Measurements from ENCODE around the gene CRYBG1. TPM values are rescaled to one million over a fixed set of nuclear protein-coding genes. Genes with fewer than 3 reads are reported as not detected.
A peak's percentile ranks its signal among the peaks of the same experiment; 100 is the strongest.

The CRYBG1 gene
- polyA plus RNA-seq (2011; rRNA removed) = 0.30 and 0.31 TPM in 2 replicates
- polyA plus RNA-seq (2012; cell fraction: cytosol; rRNA removed) = 0.03 and 0.04 TPM in 2 replicates
- 0.05 and 0.06 TPM in 2 replicates for polyA plus RNA-seq (2012; cell fraction: nucleus; rRNA removed)
- 0.37 to 0.59 TPM (median 0.41 TPM) in 3 replicates for polyA plus RNA-seq (2017; fragmentation: RNase III; extraction: RNeasy Plus Mini Kit Qiagen cat#74134 plus additional on column Dnase treatment)
- 0.21 and 0.29 TPM in 2 replicates for polyA minus RNA-seq (2011; rRNA and poly(A)+ RNA removed)

GRCh38 chr6:106360410-106360988, at the start of gene CRYBG1:
CRYBG1 (plus strand) TSS chr6:106360717; CDS start chr6:106360909, 192 bp downstream.
- POLR2A ChIA-PET = no interaction called here
- peak within 1 kb of the TSS; percentile 26 to 60; a peak in 3 of 6 replicates for H3K27ac ChIP-seq
- 0% methylated on average over 13 of the region's 66 CpGs for WGBS (ENCODE audit: missing lambda C conversion rate)

GRCh38 chr6:106315765-106316374, 44.6 kb upstream of the CRYBG1 start:
- no peak overlapping the region for H3K4me2 ChIP-seq
- no peak overlapping the region for H3K4me3 ChIP-seq
- no peak for TF ChIP-seq E2F6 (IDR thresholded peaks at IDR 0.05; ENCODE audit: borderline replicate concordance, low read depth)
- no peak for TF ChIP-seq HES2 (IDR thresholded peaks at IDR 0.05)
- TF ChIP-seq MYC (IDR thresholded peaks at IDR 0.05; ENCODE audit: borderline replicate concordance, low read length) = no peak
- TF ChIP-seq ZC3H11A (IDR thresholded peaks at IDR 0.05) = no peak
- no peak for TF ChIP-seq HOXB5 (CRISPR knock-in tag; IDR thresholded peaks at IDR 0.05)
- TF ChIP-seq ZFP36 (IDR thresholded peaks at IDR 0.05; ENCODE audit: borderline replicate concordance, partially characterized antibody) = no peak
- peaks cover 27% of the 10 kb centered on the region for H3K4me1 ChIP-seq
- CTCF ChIA-PET = interaction anchor here (0.7 kb wide), 1 partner anchor 15 kb away, joined by 3 read pairs; no protein-coding TSS in a partner anchor
- H3K27ac ChIP-seq = no peak overlapping the region
- 60% methylated on average over 6 of the region's 6 CpGs for WGBS (ENCODE audit: missing lambda C conversion rate)
- DNase-seq (ENCODE audit: low read depth in 1 of 2, low spot score in 1 of 2) (no peak), FAIRE-seq (no peak), ATAC-seq (no peak)
- POLR2A ChIA-PET = interaction anchor here (1.3 kb wide), 1 partner anchor 10 kb away, joined by 6 read pairs; the partner anchor contains the start of gene ATG5
- H3K9me3 ChIP-seq = no peaks in the 10 kb centered on the region

More at GRCh38 chr6:106360410-106360988, at the start of gene CRYBG1:
- H3K4me3 ChIP-seq = peak within 1 kb of the TSS; percentile 68
- DNase-seq (ENCODE audit: low read depth in 1 of 2, low spot score in 1 of 2) (peak; percentile 38 to 73), ATAC-seq (peak; percentile 96 to 97), FAIRE-seq (no peak)
- peak within 1 kb of the TSS; percentile 89 for H3K4me2 ChIP-seq
- CTCF ChIA-PET = interaction anchor here (0.6 to 2.5 kb wide), 17 partner anchors 10 to 214 kb away, joined by 3 to 15 read pairs (median 3); no protein-coding TSS in a partner anchor
- peaks cover 7% of the 10 kb centered on the region; the same call in 2 of the 3 replicates for H3K4me1 ChIP-seq
- TF ChIP-seq HOXB13 (CRISPR knock-in tag; IDR thresholded peaks at IDR 0.05; ENCODE audit: low read depth) (no peak), PHF8 (IDR thresholded peaks at IDR 0.05; ENCODE audit: borderline replicate concordance, low read depth) (no peak), ZSCAN20 (CRISPR knock-in tag; IDR thresholded peaks at IDR 0.05) (no peak), MAX (IDR thresholded peaks at IDR 0.05) (0 out of 2 replicates have a peak, but pooled peaks have one; percentile 20), CTCF (IDR thresholded peaks at IDR 0.05) (peak; percentile 83), SMC3 (IDR thresholded peaks at IDR 0.05) (peak; percentile 49), RAD21 (conservative IDR thresholded peaks at IDR 0.05 in 1 of 2, IDR thresholded peaks at IDR 0.05 in 1 of 2) (peak in 1 of 2 experiments; percentile 55; a peak in 4 of 5 replicates)
- H3K9me3 ChIP-seq = no peaks in the 10 kb centered on the region

GRCh38 chr6:106316375-106316766, 44.1 kb upstream of the CRYBG1 start:
- DNase-seq (ENCODE audit: low read depth in 1 of 2, low spot score in 1 of 2) = no peak
- TF ChIP-seq CHD4 (IDR thresholded peaks at IDR 0.05; ENCODE audit: borderline replicate concordance) (no peak), USF2 (IDR thresholded peaks at IDR 0.05) (no peak), ZC3H11A (IDR thresholded peaks at IDR 0.05) (no peak), E2F6 (IDR thresholded peaks at IDR 0.05; ENCODE audit: borderline replicate concordance, low read depth) (no peak), CTCF (IDR thresholded peaks at IDR 0.05) (no peak), PBX3 (IDR thresholded peaks at IDR 0.05) (no peak), MAFK (IDR thresholded peaks at IDR 0.05; ENCODE audit: partially characterized antibody) (no peak)
- Histone ChIP-seq H3K27ac (no peak overlapping the region), H3K4me3 (no peak overlapping the region), H3K4me1 (peaks cover 22% of the 10 kb centered on the region; the same call in 2 of the 3 replicates), H3K4me2 (no peak overlapping the region), H3K9me3 (no peaks in the 10 kb centered on the region)
- ATAC-seq = no peak
- POLR2A ChIA-PET = no interaction called here
- CTCF ChIA-PET = no interaction called here
- WGBS (ENCODE audit: missing lambda C conversion rate) = 96% methylated on average over 3 of the region's 3 CpGs
- no peak for FAIRE-seq

Measured in A549 (cell line).